ENCODE measurements around the gene RAB11FIP4.

GRCh38 chr17:31449746-31450145 is 58.3 kb downstream of the RAB11FIP4 start:
- TF ChIP-seq MAX (IDR thresholded peaks at IDR 0.05; ENCODE audit: low read depth) (no peak), CTCF (IDR thresholded peaks at IDR 0.05) (no peak), FOXJ3 (CRISPR knock-in tag; IDR thresholded peaks at IDR 0.05) (no peak), GABPA (IDR thresholded peaks at IDR 0.05; ENCODE audit: low read depth) (no peak), POLR2AphosphoS5 (IDR thresholded peaks at IDR 0.05; ENCODE audit: low read depth, low read length) (no peak), USF2 (IDR thresholded peaks at IDR 0.05; ENCODE audit: borderline replicate concordance, low read depth, low read length) (no peak), EP300 (IDR thresholded peaks at IDR 0.05; ENCODE audit: borderline replicate concordance in 1 of 2, low read depth in 1 of 2, low read length in 1 of 2) (no peak), SIN3A (IDR thresholded peaks at IDR 0.05; ENCODE audit: borderline replicate concordance, low read depth, low read length) (no peak), RFX5 (IDR thresholded peaks at IDR 0.05; ENCODE audit: low read length) (no peak), SMC3 (IDR thresholded peaks at IDR 0.05; ENCODE audit: low read depth, low read length) (no peak)
- TF ChIP-seq, protein P1, sequence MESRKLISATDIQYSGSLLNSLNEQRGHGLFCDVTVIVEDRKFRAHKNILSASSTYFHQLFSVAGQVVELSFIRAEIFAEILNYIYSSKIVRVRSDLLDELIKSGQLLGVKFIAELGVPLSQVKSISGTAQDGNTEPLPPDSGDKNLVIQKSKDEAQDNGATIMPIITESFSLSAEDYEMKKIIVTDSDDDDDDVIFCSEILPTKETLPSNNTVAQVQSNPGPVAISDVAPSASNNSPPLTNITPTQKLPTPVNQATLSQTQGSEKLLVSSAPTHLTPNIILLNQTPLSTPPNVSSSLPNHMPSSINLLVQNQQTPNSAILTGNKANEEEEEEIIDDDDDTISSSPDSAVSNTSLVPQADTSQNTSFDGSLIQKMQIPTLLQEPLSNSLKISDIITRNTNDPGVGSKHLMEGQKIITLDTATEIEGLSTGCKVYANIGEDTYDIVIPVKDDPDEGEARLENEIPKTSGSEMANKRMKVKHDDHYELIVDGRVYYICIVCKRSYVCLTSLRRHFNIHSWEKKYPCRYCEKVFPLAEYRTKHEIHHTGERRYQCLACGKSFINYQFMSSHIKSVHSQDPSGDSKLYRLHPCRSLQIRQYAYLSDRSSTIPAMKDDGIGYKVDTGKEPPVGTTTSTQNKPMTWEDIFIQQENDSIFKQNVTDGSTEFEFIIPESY (IDR thresholded peaks at IDR 0.05; ENCODE audit: borderline replicate concordance, low read depth) = no peak
